ENCODE data around the gene FCHSD1. TPM values are rescaled to one million over a fixed set of nuclear protein-coding genes. Genes with fewer than 3 reads are reported as not detected.

FCHSD1 gene
- total RNA-seq, 1 donor from 2014 or later, result 4.1 TPM

DNA sequence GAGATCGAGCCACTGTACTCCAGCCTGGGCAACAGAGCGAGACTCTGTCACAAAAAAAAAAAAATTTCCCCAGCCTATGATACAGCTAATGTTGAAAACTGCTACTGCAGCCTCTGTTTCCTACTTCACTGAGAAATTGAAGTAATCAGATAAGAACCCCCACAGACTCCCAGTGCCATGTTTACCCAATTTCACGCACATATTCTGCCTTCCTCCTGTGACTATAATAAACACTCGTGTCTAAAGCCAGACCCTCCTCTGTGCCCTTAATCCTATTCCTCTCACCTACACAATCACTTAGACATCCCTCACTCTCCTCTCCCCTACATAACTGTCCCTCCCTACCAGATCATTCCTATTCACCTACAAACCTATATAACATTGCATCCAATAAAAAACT lies 24.5 kb upstream of the FCHSD1 start:
- intact Hi-C loops (cut with DNase I), result no loop called here
- DNase-seq (ENCODE audit: low spot score), result no peak

DNA sequence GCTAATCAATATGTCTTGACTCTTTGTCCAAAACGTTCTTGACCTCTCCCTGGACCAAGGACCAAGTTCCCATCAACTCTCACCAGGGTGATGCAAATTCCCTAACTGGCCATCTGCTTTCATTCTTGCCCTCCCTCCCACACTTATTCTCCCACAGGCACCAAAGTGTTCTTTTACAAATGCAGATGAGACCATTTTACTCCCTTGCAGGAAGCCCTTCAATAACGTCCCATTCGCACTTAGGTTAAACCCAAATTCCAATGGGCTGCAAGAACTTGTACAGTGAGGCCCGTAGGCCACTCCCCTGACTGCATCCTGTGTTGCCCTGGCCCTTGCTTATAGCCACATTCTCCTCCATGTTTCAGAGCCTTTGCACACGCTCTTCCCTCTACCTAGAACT lies 23.5 kb upstream of the FCHSD1 start:
- intact Hi-C loops (cut with DNase I), result no loop called here
- no peak for DNase-seq (ENCODE audit: low spot score)

DNA sequence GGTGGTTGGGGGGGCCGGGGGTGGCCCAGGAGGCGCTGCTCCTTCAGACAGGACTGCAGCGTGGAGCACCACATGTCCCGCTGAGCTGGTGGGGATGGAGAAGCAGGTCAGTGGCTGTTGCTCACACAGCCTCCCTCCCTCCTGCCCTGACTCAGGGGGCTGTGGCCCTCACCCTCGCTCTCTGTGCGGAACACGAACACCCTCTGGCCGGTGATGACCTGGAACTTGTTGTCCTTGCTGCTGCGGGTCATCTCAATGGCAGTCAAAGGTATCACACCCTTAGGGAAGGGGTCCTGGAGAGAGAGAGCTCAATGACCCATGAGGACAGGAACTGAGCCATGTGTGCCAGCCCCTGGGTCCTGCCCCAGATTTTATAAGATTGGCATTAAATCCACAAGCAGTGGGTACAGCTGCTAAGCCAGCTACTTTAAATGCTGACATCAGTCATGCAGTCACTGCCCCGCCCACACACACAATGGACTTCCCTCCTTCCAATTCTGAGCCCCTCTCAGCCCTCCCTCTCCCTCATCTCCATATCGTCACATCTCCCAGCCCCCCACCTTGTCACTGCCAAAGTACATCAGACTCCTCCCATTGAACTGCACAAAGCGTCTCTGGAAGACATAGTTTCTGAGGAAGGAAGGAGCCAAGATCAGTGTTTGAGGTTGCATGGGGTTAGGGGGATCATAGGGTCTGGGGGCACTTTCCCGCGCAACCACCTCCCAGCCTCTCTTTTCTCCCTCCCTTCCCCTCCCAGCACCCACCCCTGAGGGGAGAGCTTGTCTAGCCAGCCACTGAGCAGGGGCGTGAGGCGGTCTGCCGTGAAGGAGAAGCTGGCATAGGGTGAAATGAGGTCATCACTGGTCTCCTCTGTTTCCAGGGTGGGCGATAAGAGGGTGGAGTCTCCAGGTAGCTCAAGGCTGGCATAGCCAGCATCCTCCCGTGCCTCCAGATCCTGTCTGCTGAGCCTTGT lies 21.9 kb upstream of the FCHSD1 start:
- no peak for DNase-seq (ENCODE audit: low spot score)
- intact Hi-C loops (cut with DNase I), result no loop called here

DNA sequence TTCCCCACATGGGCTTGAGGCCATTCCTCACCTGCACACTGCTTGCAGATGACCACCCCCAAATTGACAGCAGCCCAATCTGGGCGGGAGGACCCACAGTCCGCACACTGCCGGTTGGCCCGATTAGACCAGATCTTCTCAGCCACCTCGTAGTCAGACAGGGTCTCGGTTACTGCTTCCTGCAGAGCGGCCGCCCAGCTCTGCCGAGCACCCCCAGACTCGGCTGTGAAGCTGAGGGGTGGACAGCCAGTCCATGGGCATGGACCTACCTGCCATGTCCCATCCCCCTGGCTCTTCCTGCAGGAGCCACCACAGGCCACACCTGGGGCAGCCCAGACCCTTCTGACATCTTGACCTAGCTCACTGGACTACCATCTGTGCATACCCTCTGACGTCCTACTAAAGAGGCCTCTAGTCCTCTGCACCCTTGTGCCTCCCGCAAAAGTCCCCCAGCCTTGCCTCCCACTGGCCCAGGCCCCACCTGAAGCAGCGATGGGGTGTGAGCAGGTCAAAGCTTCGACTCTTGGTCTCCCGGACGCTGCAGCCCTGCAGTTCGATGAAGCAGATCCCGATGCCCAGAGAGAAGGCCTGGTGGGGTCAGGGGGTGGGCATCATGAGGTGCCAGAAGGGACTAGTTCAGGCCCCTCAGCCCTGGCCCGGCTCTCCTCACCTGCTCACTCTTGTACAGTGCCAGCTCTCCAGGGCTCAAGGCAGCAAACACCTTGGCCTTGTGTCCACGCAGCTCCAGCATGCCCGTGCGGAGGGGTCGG lies 21.0 kb upstream of the FCHSD1 start:
- no peak for DNase-seq (ENCODE audit: low spot score)
- intact Hi-C loops (cut with DNase I), result no loop called here

DNA sequence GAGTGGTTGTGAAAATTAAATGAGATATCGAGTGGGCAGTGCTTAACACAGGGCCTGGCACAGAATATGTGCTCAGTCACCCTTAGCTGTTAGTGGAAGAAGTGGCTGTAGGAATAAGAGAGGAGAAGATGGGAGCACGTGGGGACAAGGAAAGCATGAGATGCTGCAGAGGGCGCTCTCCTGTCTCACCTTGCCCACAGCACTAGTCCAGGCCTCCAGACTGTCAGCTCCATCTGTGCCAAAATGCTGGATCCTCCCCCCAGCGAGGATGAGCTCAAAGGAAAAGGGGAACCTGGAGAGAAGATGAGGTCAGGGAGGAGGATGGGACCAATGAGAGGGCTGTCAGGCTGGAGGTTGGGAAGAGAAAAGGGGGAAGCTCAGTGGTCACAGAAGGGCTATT lies 18.3 kb upstream of the FCHSD1 start:
- intact Hi-C loops (cut with DNase I), result no loop called here
- no peak for DNase-seq (ENCODE audit: low spot score)

DNA sequence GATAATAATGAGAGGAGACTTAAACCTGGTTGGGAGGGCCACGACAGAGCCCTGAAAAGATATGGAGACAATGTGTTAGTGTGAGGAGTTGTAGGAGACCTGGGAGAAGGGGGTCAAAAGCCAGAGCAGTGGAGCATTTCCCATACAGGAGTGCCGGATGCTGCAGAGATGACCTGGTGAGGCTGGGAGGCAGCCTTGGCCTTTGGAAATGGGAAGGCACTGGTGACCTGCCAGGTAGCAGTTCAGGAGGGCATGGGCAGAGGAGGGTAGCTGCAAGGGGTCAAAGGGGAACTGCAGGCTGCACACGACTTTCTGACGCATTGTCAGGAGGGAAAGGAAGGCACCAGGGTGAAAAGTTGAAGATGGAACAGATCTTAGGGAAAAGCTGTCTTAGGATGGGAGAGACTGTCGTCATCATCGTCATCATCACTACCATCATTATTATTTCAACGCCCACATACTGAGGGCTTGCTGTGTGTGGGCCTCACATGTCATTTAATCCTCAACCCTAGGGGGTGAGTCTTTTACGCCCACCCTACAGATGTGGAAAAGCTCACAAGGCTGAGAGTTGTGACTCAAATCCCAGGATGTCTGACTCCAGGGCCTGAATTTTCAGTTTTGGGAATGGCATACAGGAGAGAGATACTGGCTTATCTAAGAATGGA lies 17.5 kb upstream of the FCHSD1 start:
- intact Hi-C loops (cut with DNase I), result no loop called here
- no peak for DNase-seq (ENCODE audit: low spot score)

DNA sequence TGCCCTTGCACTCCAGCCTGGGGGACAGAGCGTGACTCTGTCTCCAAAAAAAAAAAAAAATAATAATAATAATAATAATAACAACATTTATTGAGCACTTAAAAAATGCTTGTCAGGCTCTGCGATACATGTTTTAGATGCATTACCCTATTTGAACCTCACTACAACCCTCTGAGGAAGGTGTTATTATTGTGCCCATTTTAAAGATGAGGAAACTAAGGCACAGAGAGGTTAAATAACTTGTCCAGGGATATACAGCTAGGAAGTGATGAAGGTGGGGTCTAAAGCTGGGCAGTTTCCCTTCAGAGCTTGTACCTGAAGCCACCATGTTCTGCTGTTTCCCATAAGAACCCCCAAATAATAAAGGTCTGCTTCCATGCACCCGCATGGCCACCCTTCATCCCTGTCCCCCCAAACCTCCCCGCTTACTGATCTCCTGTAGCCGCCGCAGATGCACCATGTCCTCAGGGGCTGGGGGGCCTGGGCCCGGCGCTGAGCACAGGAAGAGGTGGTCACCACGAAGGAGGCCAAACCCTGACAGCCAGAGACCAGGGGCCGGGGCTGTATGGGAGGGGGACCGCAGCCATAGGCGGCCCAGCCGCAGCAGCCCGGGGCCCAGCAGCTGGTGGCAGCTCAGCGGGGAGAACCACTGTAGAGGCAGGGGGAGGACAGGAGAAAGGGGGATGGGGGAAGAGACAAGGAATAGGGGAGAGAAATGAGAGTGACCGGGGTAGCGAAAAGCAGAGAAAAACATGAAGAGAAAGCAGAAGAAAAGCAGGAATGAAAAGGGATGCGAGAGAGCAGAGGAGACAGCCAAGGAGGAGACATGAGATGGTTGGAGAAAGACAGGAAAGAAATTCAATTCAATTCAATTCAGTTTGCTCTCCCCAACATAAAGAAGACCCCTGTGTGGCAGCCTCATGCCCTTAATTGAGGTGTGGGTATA lies 15.1 kb upstream of the FCHSD1 start:
- no peak for DNase-seq (ENCODE audit: low spot score)
- intact Hi-C loops (cut with DNase I), result no loop called here

DNA sequence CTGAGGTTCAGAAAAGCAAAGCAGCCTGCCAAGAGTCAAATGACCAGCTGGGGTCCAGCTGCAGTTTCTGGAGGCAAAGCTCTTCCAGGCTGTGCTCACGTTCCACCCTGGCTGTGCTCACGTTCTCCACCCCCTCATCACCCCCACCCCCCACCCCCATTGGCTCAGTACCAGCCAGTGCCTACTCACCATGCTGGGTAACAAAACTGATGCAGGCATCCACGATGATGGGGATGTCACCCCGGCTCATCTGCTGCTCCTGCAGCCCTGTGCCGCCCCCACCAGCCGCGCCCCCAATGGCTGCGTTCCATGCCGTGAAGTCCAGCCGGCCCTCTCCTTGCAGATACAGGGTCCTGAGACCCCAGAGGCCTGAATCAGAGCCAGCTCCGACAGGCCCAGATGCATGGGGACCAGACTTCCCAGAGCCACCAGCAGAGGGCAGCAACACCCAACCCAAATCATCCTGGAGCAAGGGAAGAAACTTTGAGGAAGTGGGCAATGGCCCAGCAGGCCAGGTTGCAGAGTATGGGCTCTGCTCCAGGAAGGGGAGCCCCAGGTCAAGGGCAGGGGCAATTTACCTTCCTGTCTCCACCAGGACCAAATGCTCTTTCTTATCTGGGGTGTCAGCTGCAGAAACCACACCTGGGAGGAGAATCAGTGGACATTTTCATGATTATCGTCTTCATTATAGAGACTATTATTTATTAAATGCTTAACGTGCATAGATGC lies 13.7 kb upstream of the FCHSD1 start:
- intact Hi-C loops (cut with DNase I), result no loop called here
- DNase-seq (ENCODE audit: low spot score), result peak; percentile 88

DNA sequence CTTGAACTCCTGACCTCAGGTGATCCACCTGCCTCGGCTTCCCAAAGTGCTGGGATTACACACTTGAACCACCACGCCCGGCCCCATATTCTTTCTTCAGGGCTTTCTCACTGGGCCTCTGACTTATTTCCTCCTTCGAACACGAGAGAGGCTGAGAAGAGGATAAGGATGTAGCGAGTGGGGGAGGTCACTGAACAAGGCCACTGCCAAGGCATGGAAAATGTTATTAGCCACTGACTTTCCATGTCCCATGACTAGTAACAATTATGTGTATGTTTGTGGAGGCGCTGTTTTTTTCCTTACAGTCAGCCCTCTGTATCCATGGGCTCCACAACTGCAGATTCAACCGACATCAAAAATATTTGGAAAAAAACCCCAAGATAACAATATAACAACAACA lies 12.3 kb upstream of the FCHSD1 start:
- intact Hi-C loops (cut with DNase I), result no loop called here
- DNase-seq (ENCODE audit: low spot score), result no peak

DNA sequence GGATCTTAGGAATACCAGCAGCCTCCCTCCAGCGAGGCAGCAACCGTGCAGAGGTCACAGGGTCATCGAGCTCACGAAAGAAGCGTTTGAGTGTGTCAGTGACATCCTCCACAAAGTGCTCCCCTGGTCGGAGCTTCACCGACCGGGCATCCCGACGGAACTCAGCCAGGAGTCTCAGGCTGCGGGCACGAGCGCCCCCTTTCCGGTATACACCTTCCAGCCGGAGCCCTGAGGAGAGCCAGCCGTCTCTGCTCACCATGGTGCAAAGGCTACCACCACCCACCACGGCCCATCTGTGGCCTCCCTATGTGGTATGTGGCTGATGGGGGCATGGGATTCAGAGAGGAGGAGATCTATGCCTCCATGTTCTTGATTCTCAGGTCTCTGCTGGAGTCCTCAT lies 10.8 kb upstream of the FCHSD1 start:
- intact Hi-C loops (cut with DNase I), result no loop called here

DNA sequence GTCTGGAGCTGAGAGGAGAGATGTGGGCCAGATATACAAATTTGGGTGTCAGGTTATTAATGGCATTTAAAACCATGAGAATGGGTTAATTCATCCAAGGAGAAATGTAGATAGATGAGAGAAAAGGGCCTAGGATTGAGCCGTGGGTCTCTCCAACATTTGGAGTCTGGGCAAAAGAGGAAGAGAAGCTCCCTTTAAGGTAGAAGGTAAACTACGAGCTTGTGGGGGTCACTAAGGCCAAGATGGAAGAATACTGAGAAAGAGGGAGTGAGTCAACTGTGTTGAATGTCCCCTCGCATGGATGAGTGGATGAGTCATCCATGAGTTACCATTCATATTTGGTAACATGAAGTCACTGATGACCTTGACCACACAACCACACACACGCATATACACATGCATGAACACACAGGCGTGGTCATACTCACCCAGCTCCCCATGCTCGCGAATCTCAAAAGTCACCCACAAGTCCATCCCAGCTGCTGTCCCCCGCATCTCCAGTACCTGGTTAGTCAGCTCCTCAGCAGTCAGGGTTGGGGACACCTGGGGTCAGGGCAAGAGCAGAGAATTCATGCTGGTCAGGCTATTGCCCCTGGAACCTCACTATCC lies 6.8 kb upstream of the FCHSD1 start:
- no peak for DNase-seq (ENCODE audit: low spot score)
- intact Hi-C loops (cut with DNase I), result no loop called here

More for the DNA sequence above, 10.8 kb upstream of the FCHSD1 start:
- DNase-seq (ENCODE audit: low spot score), result no peak

DNA sequence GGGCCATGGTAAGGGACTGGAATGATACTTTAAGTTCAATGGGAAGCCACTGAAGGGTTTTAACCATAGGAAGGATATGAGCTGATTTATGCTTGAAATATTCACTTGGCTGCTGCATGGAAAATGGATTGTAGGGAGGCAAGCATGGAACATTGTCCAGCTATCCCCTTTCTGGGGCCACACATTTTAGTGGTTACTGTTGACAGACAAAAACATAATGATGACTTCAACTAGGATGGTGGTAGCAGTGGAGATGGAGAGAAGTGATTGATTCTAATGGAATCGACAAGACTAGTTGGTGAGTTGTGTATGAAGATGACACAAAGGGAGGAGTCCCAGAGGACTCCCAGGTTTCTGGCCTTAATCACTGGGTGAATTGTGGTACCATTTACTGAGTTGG lies 6.2 kb upstream of the FCHSD1 start:
- no peak for DNase-seq (ENCODE audit: low spot score)
- intact Hi-C loops (cut with DNase I), result no loop called here

DNA sequence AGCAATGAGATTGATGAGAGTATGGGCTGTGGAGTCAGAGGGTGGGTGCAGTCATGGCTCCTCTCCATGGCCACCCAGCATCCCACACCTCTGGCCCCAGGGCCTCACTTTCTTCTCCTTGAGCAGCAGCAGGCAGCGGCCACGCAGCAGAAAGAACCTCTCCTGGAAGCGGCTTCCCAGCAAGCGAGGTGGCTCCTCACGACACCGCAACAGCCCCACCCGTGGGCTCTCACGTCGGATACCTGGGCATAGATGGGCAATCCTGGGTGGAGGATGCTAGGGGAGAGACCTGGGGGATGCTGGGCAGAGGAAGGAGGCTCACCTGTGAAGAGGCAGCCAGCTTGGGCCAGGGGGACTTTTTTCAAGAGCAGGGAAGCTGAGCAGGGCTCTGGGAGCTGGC lies 5.2 kb upstream of the FCHSD1 start:
- DNase-seq (ENCODE audit: low spot score), result no peak
- intact Hi-C loops (cut with DNase I), result no loop called here

DNA sequence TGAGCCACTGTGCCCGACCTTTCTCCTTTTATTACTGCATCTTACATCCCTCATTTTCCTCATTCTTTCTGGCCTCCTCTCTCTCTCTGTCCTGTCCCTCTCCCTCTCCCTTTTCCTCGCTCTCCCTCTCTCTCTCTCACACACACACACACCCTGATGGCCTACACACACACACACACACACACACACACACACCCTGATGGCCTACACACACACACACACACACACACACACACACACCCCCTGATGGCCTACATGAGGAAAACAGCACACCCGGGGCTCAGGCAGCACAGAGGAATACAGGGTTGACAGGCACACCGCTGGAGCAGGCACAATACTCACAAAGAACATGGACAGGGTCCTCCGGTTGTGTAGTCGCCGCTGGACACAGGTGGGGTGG lies 3.8 kb upstream of the FCHSD1 start:
- DNase-seq (ENCODE audit: low spot score), result no peak
- intact Hi-C loops (cut with DNase I), result no loop called here

DNA sequence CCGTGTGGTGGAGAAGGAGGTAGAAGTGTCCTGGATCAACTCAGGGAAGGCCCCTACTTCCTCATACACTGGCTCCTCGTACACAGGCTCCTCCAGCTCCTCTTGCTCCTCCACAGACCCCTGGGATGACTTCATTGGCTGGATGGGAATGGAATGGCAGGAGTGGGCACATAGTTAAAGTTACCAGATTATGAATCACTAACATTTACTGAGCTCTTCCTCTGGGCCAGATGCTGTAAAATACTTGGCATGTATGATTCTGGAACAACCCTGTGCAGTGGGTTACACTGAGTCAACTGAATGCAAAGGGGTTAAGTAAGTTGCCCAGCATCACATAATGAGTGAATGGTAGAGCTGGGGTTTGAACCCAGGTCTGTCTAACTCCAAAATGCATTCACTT lies 3.1 kb upstream of the FCHSD1 start:
- DNase-seq (ENCODE audit: low spot score), result no peak
- intact Hi-C loops (cut with DNase I), result no loop called here

DNA sequence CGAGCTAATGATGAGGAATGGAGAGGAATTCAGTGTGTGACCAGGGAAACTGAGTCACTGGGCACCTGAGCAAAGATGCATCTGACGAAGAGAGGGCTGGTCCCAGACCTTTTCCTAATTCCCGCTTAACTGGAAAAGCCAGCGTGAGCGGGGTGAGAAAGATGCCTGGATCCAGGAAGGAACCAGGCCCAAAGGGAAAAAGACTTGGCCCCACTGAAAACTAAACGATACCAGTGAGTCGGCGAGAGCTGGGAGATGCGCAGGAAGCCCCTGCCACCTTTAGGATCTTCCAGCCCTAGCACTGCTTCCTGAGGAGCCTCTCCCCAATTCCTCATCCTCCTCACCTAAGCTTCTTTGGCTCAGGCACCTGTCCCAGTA lies 499 bp upstream of the FCHSD1 start:
- intact Hi-C loops (cut with DNase I), result no loop called here

DNA sequence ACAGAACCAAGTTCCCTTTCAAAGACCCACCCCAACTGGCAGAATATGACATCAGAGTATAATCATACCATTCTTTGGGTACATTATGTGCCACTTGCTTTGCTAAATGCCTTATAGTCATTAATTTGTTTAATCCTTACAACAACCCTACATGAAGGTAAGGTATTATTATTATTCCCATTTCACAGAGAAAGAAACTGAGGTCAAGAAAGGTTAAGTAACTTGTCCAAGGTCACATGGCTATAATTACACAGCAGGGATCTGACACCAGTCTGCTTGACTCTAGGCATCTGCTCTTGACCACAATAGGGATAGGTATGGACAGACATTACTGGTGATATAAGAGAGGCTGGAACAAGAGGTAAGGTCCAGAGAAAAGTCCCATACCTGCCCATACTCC lies 1.2 kb downstream of the FCHSD1 start:
- intact Hi-C loops (cut with DNase I), result no loop called here
- no peak for DNase-seq (ENCODE audit: low spot score)

More for the DNA sequence above, 499 bp upstream of the FCHSD1 start:
- no peak for DNase-seq (ENCODE audit: low spot score)

DNA sequence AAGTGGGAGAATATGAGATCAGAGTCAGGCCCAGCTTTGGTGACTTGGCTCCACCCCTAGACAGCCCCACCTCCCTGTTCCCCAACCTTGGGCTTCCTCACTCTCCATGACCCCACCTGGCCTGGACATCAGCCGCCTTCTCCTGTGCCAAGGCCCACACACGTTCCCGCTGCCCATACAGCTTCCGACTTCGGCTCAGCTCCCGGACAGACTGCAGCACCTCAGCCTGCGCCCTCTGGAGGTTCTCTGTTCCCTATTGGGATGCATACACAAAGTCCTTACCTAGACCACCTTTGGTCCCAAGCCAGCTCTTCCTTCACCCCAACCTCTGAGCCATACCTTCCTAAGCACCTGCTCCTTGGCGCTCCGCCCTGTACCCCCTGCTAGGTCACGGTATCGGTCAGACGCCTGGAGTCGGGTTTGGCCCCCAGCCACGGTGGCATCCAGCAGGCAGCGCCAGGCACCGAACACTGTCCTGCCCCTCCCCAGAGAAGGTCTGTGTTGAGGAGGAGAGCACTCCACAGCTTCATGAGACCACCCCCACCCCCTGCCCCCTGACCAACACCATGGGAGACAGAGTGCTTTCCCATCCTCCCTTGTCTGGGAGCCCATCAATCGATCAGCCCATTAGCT lies 2.0 kb downstream of the FCHSD1 start:
- intact Hi-C loops (cut with DNase I), result no loop called here
- peak; percentile 56 for DNase-seq (ENCODE audit: low spot score)

All from cardiac septum (tissue), 1 donor.